SU-DHL-6 (cell line): Measurements from ENCODE around the gene NUCB2.
"Not testable (repeated sequence)": the region's sequence is repeated elsewhere in the genome, so short reads cannot be mapped to it uniquely, and the experiment has no call there.

Experiments used
- H2AFZ ChIP-seq: fragments of 200-600 bp; sonication (generic); 2 replicates; pipeline ENCODE4 v1.6.1; 2014; ENCODE audit warnings: low read depth, mild to moderate bottlenecking, moderate library complexity, mixed read lengths, antibody characterized with exemption, low read length; ENCODE audit not compliant: severe bottlenecking
- H3F3A ChIP-seq: fragments of 200-600 bp; shearing (Covaris generic); 2 replicates; pipeline ENCODE4 v1.6.0; 2016; ENCODE audit warnings: antibody characterized with exemption, mild to moderate bottlenecking; ENCODE audit not compliant: insufficient read depth
- H3K27ac ChIP-seq: fragments of 200-600 bp; sonication (generic); 2 replicates; pipeline ENCODE4 v1.5.1; 2016; ENCODE audit warnings: low read depth, mild to moderate bottlenecking, low read length, moderate library complexity, mixed read lengths
- H3K27me3 ChIP-seq: fragments of 200-600 bp; sonication (generic), shearing (Covaris generic); 2 replicates; pipeline ENCODE4 v1.6.0; 2014; ENCODE audit warnings: mild to moderate bottlenecking, low read length
- H3K36me3 ChIP-seq: fragments of 200-600 bp; sonication (generic); 2 replicates; pipeline ENCODE4 v1.6.1; 2014; ENCODE audit warnings: mild to moderate bottlenecking, low read length, mixed read lengths
- H3K4me2 ChIP-seq: fragments of 300-600, 200-600 bp; shearing (Covaris generic), sonication (generic); 2 replicates; pipeline ENCODE4 v1.6.0; 2014; ENCODE audit warnings: low read length, low read depth, mild to moderate bottlenecking; ENCODE audit not compliant: poor library complexity, severe bottlenecking
- H3K4me3 ChIP-seq: fragments of 200-600 bp; sonication (generic); 2 replicates; pipeline ENCODE4 v1.5.1; 2014; ENCODE audit warnings: antibody characterized with exemption, low read length, mild to moderate bottlenecking, mixed read lengths; ENCODE audit not compliant: insufficient read depth, poor library complexity, severe bottlenecking
- H3K79me2 ChIP-seq: fragments of 200-600 bp; sonication (generic); 2 replicates; pipeline ENCODE4 v1.6.1; 2014; ENCODE audit warnings: mild to moderate bottlenecking, low read length, moderate library complexity; ENCODE audit not compliant: insufficient read depth
- H3K9ac ChIP-seq: fragments of 200-600 bp; sonication (generic); 2 replicates; pipeline ENCODE4 v1.7.0; 2014; ENCODE audit warnings: mild to moderate bottlenecking, low read length
- H3K9me2 ChIP-seq: fragments of 200-600 bp; sonication (generic); replicated peaks from 2 replicates; pipeline ENCODE4 v1.6.1; 2014; ENCODE audit warnings: low read length; ENCODE audit not compliant: insufficient read depth
- H3K9me3 ChIP-seq: fragments of 200-600 bp; sonication (generic); 2 replicates; pipeline ENCODE4 v1.6.1; 2014; ENCODE audit warnings: low read length, mixed read lengths; ENCODE audit not compliant: insufficient read depth
- H4K20me1 ChIP-seq: fragments of 200-600 bp; sonication (generic); 2 replicates; pipeline ENCODE4 v1.6.1; 2014; ENCODE audit warnings: low read depth, mild to moderate bottlenecking, antibody characterized with exemption, low read length, moderate library complexity, mixed read lengths
- CTCF ChIP-seq: fragments of 200-600 bp; sonication (generic); IDR thresholded peaks from one replicate; pipeline ENCODE4 v1.5.1; 2017; ENCODE audit warnings: antibody characterized with exemption, mild to moderate bottlenecking, low read length, moderate library complexity; ENCODE audit not compliant: insufficient read depth, poor library complexity, severe bottlenecking
- EZH2phosphoT487 ChIP-seq: fragments of 200-600 bp; sonication (generic), shearing (Covaris generic); conservative IDR thresholded peaks from 2 replicates; pipeline ENCODE4 v1.6.1; 2018; ENCODE audit warnings: mild to moderate bottlenecking, antibody characterized with exemption, low read length, moderate library complexity, mixed read lengths

Gene NUCB2

GRCh38 chr11:17240780-17241179 is 35.8 kb upstream of the NUCB2 start:
- no peak for TF ChIP-seq CTCF
- TF ChIP-seq EZH2phosphoT487: no peak
- H3K36me3 ChIP-seq: no peaks in the 10 kb centered on the region
- no peak overlapping the region for H3K4me2 ChIP-seq
- H3K9me3 ChIP-seq: no peaks in the 10 kb centered on the region
- no peaks in the 10 kb centered on the region for H3K79me2 ChIP-seq
- H3K27ac ChIP-seq: no peak overlapping the region
- no peak overlapping the region for H3K4me3 ChIP-seq
- H3K9me2 ChIP-seq: no peaks in the 10 kb centered on the region
- H3K27me3 ChIP-seq: no peaks in the 10 kb centered on the region
- no peak overlapping the region for H3K9ac ChIP-seq
- no peaks in the 10 kb centered on the region for H4K20me1 ChIP-seq
- H2AFZ ChIP-seq: no peak overlapping the region
- no peaks in the 10 kb centered on the region for H3F3A ChIP-seq

- H3F3A ChIP-seq, H3K79me2 ChIP-seq, H2AFZ ChIP-seq, H3K9ac ChIP-seq, H3K27me3 ChIP-seq, H3K27ac ChIP-seq, H3K4me2 ChIP-seq, H4K20me1 ChIP-seq, H3K9me2 ChIP-seq, H3K9me3 ChIP-seq, H3K36me3 ChIP-seq, H3K4me3 ChIP-seq: not testable (repeated sequence)
Observed at GRCh38 chr11:17242954-17243353, 33.6 kb upstream of the NUCB2 start.

GRCh38 chr11:17244046-17244445 is 32.5 kb upstream of the NUCB2 start:
- Histone ChIP-seq H3K9ac (no peak overlapping the region), H3K4me2 (no peak overlapping the region), H3K79me2 (no peaks in the 10 kb centered on the region), H3K36me3 (no peaks in the 10 kb centered on the region), H3K27ac (no peak overlapping the region), H4K20me1 (no peaks in the 10 kb centered on the region), H3K9me2 (no peaks in the 10 kb centered on the region), H3F3A (no peaks in the 10 kb centered on the region), H3K9me3 (no peaks in the 10 kb centered on the region), H3K27me3 (no peaks in the 10 kb centered on the region), H3K4me3 (no peak overlapping the region), H2AFZ (no peak overlapping the region)
- TF ChIP-seq EZH2phosphoT487: no peak
- TF ChIP-seq CTCF: no peak

- no peaks in the 10 kb centered on the region for H3F3A ChIP-seq
- H3K36me3 ChIP-seq: no peaks in the 10 kb centered on the region
- H3K27me3 ChIP-seq: no peaks in the 10 kb centered on the region
- H3K9ac ChIP-seq: no peak overlapping the region
- H3K4me3 ChIP-seq: no peak overlapping the region
- H3K4me2 ChIP-seq: no peak overlapping the region
- TF ChIP-seq CTCF (no peak), EZH2phosphoT487 (no peak)
- no peak overlapping the region for H2AFZ ChIP-seq
- H3K79me2 ChIP-seq: no peaks in the 10 kb centered on the region
- no peaks in the 10 kb centered on the region for H3K9me3 ChIP-seq
- no peak overlapping the region for H3K27ac ChIP-seq
- no peaks in the 10 kb centered on the region for H3K9me2 ChIP-seq
- no peaks in the 10 kb centered on the region for H4K20me1 ChIP-seq
Observed at GRCh38 chr11:17250561-17251350, 25.8 kb upstream of the NUCB2 start.
